Activated CD8-positive, alpha-beta T cell treated with anti-CD3 and anti-CD28 coated beads for 36 hours (primary cell): ENCODE results near the gene XPO6. TPM values are rescaled to one million over a fixed set of nuclear protein-coding genes. Genes with fewer than 3 reads are reported as not detected.

ENCODE experiments used
- ATAC-seq: fragments of 200-7000 bp; cut with Tn5 transposase; one replicate; pipeline ENCODE4 v1.10.0; 2021; ENCODE audit warnings: mild to moderate bottlenecking, moderate library complexity
- CTCF ChIA-PET: fragments of 350-600 bp; sonication (Branson Sonifier 250); formaldehyde crosslinking; loops from one replicate; lab custom pipeline; 2021; ENCODE audit warnings: antibody characterized with exemption; lab: Charles Lee
- POLR2A ChIA-PET: fragments of 350-600 bp; sonication (Branson Sonifier 250); formaldehyde crosslinking; loops from one replicate; lab custom pipeline; 2021; ENCODE audit warnings: antibody characterized with exemption; lab: Charles Lee
- DNase-seq: peaks from one replicate; pipeline ENCODE4 v3.0.0-alpha.2; 2020
- H3K27ac Mint-ChIP-seq: one replicate; pipeline ENCODE4 v1.8.0; 2021; ENCODE audit warnings: mild to moderate bottlenecking, mixed read lengths
- H3K27me3 Mint-ChIP-seq: one replicate; pipeline ENCODE4 v1.8.0; 2021; ENCODE audit warnings: mixed read lengths
- H3K36me3 Mint-ChIP-seq: one replicate; pipeline ENCODE4 v1.8.0; 2021; ENCODE audit warnings: low read depth, mixed read lengths
- H3K4me1 Mint-ChIP-seq: one replicate; pipeline ENCODE4 v1.8.0; 2021; ENCODE audit warnings: low read depth, mixed read lengths
- H3K4me3 Mint-ChIP-seq: one replicate; pipeline ENCODE4 v1.8.0; 2021; ENCODE audit warnings: mild to moderate bottlenecking, moderate library complexity, mixed read lengths
- H3K9me3 Mint-ChIP-seq: one replicate; pipeline ENCODE4 v1.8.0; 2021; ENCODE audit warnings: mixed read lengths
- CTCF ChIP-seq: fragments of 200-600 bp; IDR thresholded peaks from one replicate; pipeline ENCODE4 v1.8.0; 2022; ENCODE audit warnings: antibody characterized with exemption, mild to moderate bottlenecking
- intact Hi-C: fragments of 100-400 bp; cut with micrococcal nuclease; formaldehyde crosslinking; loops from one replicate; pipeline ENCODE4 v1.10.0; 2022
- total RNA-seq, 2 experiments: library from RNA; stranded (reverse); gene quantifications; one replicate each; pipeline ENCODE4 v1.2.3, GENCODE V29; 2021

Gene XPO6
- total RNA-seq, 2 experiments from 2014 or later = 250 to 253 TPM

GRCh38 chr16:28175715-28176114 lies 36.0 kb downstream of the XPO6 start:
- intact Hi-C loops = no loop called here
- Mint-ChIP-seq H3K36me3 (peaks cover 66% of the 10 kb centered on the region), H3K9me3 (no peaks in the 10 kb centered on the region), H3K27ac (peak overlapping the region; percentile 74), H3K27me3 (no peaks in the 10 kb centered on the region), H3K4me3 (no peak overlapping the region), H3K4me1 (peaks cover 65% of the 10 kb centered on the region)
- DNase-seq = no peak
- ChIA-PET POLR2A (interaction anchor here (1.7 kb wide), 1 partner anchor 35 kb away, joined by 6 read pairs; the partner anchor contains the start of gene XPO6), CTCF (interaction anchor here (1.8 kb wide), 1 partner anchor 42 kb away, joined by 6 read pairs; no protein-coding TSS in a partner anchor)
- no peak for TF ChIP-seq CTCF
- ATAC-seq = no peak

DNA sequence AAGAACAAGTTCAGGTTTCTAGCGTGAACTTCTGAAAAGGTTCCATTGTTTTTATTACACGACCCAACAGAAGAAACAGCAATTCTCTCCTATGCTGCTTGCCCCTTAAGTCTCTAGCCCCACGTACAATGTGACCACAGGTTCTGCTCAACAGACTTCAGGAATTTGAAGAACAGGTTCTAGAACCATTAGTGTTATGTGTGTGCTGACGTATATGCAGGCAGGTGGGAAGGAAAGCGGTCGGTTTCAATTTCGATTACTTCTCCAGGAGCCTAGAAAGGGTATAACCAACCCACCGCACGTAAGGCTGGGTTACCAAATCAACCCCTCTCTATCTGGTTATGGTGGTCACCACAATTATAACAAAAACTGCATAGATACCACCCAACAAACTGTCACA lies 39.4 kb downstream of the XPO6 start:
- DNase-seq (no peak), ATAC-seq (no peak)
- ChIA-PET POLR2A (interaction anchor here (0.7 to 1.5 kb wide), 2 partner anchors 15 to 16 kb away, joined by 4 to 5 read pairs; no protein-coding TSS in a partner anchor), CTCF (interaction anchor here (0.9 to 1.6 kb wide), 4 partner anchors 10 to 46 kb away, joined by 3 to 6 read pairs (median 4); no protein-coding TSS in a partner anchor)
- Mint-ChIP-seq H3K27me3 (no peaks in the 10 kb centered on the region), H3K4me1 (peaks cover 69% of the 10 kb centered on the region), H3K36me3 (peaks cover 64% of the 10 kb centered on the region), H3K4me3 (no peak overlapping the region), H3K9me3 (no peaks in the 10 kb centered on the region), H3K27ac (peak overlapping the region; percentile 63)
- intact Hi-C loops = no loop called here
- no peak for TF ChIP-seq CTCF

GRCh38 chr16:28171816-28172215 lies 39.9 kb downstream of the XPO6 start:
- Mint-ChIP-seq H3K4me3 (no peak overlapping the region), H3K4me1 (peaks cover 74% of the 10 kb centered on the region), H3K9me3 (no peaks in the 10 kb centered on the region), H3K36me3 (peaks cover 64% of the 10 kb centered on the region), H3K27ac (peak overlapping the region; percentile 68), H3K27me3 (no peaks in the 10 kb centered on the region)
- ATAC-seq (no peak), DNase-seq (no peak)
- POLR2A ChIA-PET = interaction anchor here (0.7 to 1.5 kb wide), 2 partner anchors 15 kb away, joined by 4 to 5 read pairs; no protein-coding TSS in a partner anchor
- TF ChIP-seq CTCF = no peak
- intact Hi-C loops = no loop called here
- CTCF ChIA-PET = interaction anchor here (0.8 to 1.6 kb wide), 5 partner anchors 10 to 46 kb away, joined by 3 to 6 read pairs (median 4); no protein-coding TSS in a partner anchor

- H3K9me3 Mint-ChIP-seq = no peaks in the 10 kb centered on the region
- CTCF ChIA-PET = interaction anchor here (2.4 kb wide), 1 partner anchor 49 kb away, joined by 6 read pairs; no protein-coding TSS in a partner anchor
- intact Hi-C loops = no loop called here
- ATAC-seq = peak; percentile 81
- H3K4me1 Mint-ChIP-seq = peaks cover 80% of the 10 kb centered on the region
- H3K27me3 Mint-ChIP-seq = no peaks in the 10 kb centered on the region
- peaks cover 64% of the 10 kb centered on the region for H3K36me3 Mint-ChIP-seq
- DNase-seq = peak; percentile 60
- POLR2A ChIA-PET = interaction anchor here (0.7 to 1.5 kb wide), 7 partner anchors 10 to 41 kb away, joined by 3 to 5 read pairs (median 3); no protein-coding TSS in a partner anchor
- TF ChIP-seq CTCF = no peak
- peak overlapping the region; percentile 72 for H3K27ac Mint-ChIP-seq
- H3K4me3 Mint-ChIP-seq = no peak overlapping the region
These were observed 42.7 kb downstream of the XPO6 start for GRCh38 chr16:28168991-28169554.

DNA sequence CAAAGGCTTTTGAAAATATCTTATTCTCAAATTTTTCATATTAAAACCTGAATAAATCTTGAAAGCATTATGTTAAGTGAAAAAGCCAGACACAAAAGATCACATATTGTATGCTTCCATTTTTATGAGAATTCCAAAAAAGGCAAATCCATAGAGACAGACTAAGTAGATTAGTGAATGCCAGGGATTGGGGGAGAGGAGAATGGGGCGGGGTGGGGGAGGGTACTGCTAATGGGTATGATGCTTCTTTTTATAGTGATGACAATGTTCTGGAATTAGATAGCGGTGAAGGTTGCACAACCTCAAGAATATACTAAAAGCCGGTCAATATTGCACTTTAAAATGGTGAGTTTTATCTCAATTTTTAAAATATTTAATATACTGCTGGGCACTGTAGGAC lies 44.0 kb downstream of the XPO6 start:
- POLR2A ChIA-PET = interaction anchor here (1.1 to 1.9 kb wide), 5 partner anchors 13 to 29 kb away, joined by 4 to 8 read pairs (median 5); no protein-coding TSS in a partner anchor
- CTCF ChIA-PET = interaction anchor here (1.6 kb wide), 3 partner anchors 26 to 149 kb away, joined by 3 to 5 read pairs (median 4); no protein-coding TSS in a partner anchor
- Mint-ChIP-seq H3K36me3 (peaks cover 65% of the 10 kb centered on the region), H3K4me3 (no peak overlapping the region), H3K27ac (peak overlapping the region; percentile 80), H3K4me1 (peaks cover 82% of the 10 kb centered on the region), H3K9me3 (no peaks in the 10 kb centered on the region), H3K27me3 (no peaks in the 10 kb centered on the region)
- ATAC-seq (no peak), DNase-seq (no peak)
- intact Hi-C loops = no loop called here
- TF ChIP-seq CTCF = no peak
